GM12873 (cell line): Measurements from ENCODE around the gene ATXN1.

Experiments
- CTCF ChIP-seq: IDR thresholded peaks from 2 replicates; pipeline ENCODE4 v1.5.1; 2012; ENCODE audit warnings: low read depth, mild to moderate bottlenecking, moderate library complexity, low read length, control low read depth; ENCODE audit not compliant: insufficient read depth; ENCODE audit errors: missing control alignments

Gene ATXN1

DNA sequence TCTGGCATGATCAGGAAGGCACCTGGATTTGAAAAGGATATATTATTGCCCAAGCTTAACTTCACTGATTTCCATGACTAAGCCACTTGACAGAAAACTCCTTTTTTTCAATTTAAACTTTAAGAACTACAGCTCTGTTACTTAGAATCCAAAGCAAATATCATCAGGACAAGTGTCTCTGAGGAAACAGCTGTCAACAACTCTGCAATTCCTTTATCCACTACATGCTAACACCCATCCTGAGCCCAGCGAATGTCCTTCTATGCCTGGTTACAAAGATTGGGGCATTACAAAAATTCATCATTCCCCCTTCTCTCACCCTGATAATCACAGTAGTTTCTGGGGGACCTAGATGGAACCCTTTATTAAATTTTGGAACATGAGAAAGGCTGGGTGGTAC is 386.1 kb downstream of the ATXN1 start:
- TF ChIP-seq CTCF: no peak

- no peak for TF ChIP-seq CTCF
Measured at GRCh38 chr6:16374461-16375200, 386.6 kb downstream of the ATXN1 start.

DNA sequence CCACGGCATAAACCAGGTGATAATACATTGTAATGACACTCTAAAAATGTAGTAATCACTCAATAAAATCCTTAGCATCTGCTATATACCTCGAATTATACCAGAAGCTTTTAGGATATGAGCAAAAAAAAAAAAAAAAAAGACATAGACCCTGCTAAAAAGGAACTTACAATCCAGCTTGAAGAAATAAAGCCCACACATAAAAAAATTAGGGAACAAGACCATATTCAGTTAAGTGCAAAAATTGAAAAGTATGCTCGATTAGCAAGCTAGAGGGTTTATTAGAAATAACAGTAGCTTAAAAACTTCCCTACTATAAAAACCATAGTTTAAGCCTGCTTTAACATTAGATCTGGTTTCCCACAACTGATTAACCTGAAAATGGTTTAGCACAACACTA is 387.2 kb downstream of the ATXN1 start:
- TF ChIP-seq CTCF: no peak

DNA sequence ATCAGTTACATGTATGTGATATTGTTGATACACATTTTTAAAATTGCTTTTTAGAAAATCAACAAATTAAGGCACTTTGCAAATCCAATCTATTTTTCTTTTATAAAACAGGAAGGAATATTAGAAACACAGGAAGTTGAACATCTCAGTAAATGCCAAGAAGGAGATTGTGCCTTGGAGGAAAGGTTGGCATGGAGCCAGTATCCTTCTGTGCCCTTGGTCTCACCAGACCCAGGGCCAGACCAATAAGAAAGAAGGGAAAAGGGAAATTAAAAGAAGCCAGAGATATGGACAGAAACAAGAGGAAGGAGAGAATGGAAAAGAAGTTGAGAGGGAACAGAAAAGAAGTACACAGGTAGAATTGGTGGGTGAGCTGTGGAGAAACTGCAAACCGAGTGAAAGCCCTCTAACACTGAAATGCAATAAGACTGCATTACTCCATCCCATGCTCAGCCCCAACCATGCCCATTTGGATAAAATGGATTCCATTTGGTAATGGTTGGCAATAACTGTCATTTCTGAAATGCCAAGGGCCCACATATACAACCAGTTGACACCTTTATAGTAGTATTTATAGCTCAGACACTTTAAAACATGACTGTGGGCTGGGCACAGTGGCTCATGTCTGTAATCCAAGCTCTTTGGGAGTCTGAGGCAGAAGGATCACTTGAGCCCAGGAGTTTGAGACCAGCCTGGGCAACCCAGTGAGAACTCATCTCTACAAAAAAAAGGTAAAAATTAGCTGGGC is 389.1 kb downstream of the ATXN1 start:
- no peak for TF ChIP-seq CTCF

DNA sequence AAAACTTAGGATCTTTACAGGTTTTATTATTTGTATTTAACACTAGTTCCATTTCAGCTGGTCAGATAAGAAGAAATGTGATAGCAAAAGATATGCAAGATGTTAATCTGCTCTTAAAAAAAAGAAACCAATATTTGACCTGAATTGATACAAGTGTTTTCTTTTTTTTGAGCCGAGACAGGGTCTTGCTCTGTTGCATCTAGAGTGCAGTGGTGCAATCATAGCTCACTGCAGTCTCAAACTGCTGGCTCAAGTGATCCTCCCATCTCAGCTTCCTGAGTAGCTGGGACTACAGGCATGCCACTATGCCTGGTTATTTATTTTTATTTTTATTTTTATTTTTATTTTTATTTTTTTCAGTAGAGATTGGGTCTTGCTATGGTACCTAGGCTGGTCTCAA is 389.9 kb downstream of the ATXN1 start:
- TF ChIP-seq CTCF: no peak

DNA sequence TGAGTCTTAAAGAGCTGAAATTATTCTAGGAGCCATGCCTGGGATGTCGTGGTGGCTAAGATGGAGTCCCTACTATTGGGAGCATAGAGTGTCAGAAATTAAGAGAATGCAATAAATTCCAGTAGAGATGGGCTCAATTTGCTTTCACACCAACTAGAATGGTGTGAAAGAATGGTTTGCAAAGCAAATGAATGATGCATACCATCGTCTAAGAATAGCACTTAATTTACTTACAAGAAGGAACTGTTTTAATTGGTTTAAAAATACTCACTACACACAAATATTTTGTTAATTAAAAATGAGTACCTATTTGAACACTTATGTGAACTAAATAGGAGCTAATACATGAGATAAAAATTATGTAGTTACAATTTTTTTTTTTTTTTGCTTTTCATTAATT is 390.3 kb downstream of the ATXN1 start:
- TF ChIP-seq CTCF: no peak

GRCh38 chr6:16369989-16370388 is 391.3 kb downstream of the ATXN1 start:
- TF ChIP-seq CTCF: no peak
